Stimulated activated CD4-positive, alpha-beta T cell treated with anti-CD3 and anti-CD28 coated beads, TNF-alpha, amount 100 ng/mL, for 24 hours (primary cell): ENCODE measurements around the gene CCDC32.

Experiments used
- DNase-seq, 3 experiments: peaks; one replicate each; pipeline ENCODE4 v3.0.0-alpha.2; 2020; ENCODE audit warnings: low read depth in 3 of 3

The CCDC32 gene

GRCh38 chr15:40567111-40567510, 2.3 kb upstream of the CCDC32 start:
- no peak for DNase-seq

- no peak for DNase-seq
Observed at GRCh38 chr15:40565333-40566238, 744 bp upstream of the CCDC32 start.

GRCh38 chr15:40563426-40563825, 1.4 kb downstream of the CCDC32 start:
- DNase-seq = no peak

- no peak for DNase-seq
Observed at GRCh38 chr15:40562691-40563090, 2.2 kb downstream of the CCDC32 start.

GRCh38 chr15:40558952-40559742, 5.7 kb downstream of the CCDC32 start:
- DNase-seq = no peak

- DNase-seq = no peak
Observed at GRCh38 chr15:40555876-40556275, 9.0 kb downstream of the CCDC32 start.

- no peak for DNase-seq
Observed at GRCh38 chr15:40554161-40554525, 10.7 kb downstream of the CCDC32 start.

- DNase-seq = no peak
Observed at GRCh38 chr15:40550341-40551037, 14.4 kb downstream of the CCDC32 start.

GRCh38 chr15:40549894-40550293, 14.9 kb downstream of the CCDC32 start:
- DNase-seq = no peak

- no peak for DNase-seq
Observed at GRCh38 chr15:40548610-40549009, 16.2 kb downstream of the CCDC32 start.

- no peak for DNase-seq
Observed at GRCh38 chr15:40545457-40545856, 19.4 kb downstream of the CCDC32 start.

GRCh38 chr15:40543631-40544294, 21.1 kb downstream of the CCDC32 start:
- DNase-seq = no peak

- no peak for DNase-seq
Observed at GRCh38 chr15:40543082-40543481, 21.8 kb downstream of the CCDC32 start.

- no peak for DNase-seq
Observed at GRCh38 chr15:40538976-40539375, 25.9 kb downstream of the CCDC32 start.

GRCh38 chr15:40536501-40536900, 28.3 kb downstream of the CCDC32 start:
- no peak for DNase-seq

- DNase-seq = no peak
Observed at GRCh38 chr15:40534371-40534770, 30.5 kb downstream of the CCDC32 start.

GRCh38 chr15:40533763-40534364, 31.0 kb downstream of the CCDC32 start:
- no peak for DNase-seq

- no peak for DNase-seq
Observed at GRCh38 chr15:40528801-40529200, 36.0 kb downstream of the CCDC32 start.

- no peak for DNase-seq
Observed at GRCh38 chr15:40525855-40526254, 39.0 kb downstream of the CCDC32 start.

GRCh38 chr15:40523611-40524010, 41.2 kb downstream of the CCDC32 start:
- no peak for DNase-seq

- DNase-seq = no peak
Observed at GRCh38 chr15:40516322-40516721, 48.5 kb downstream of the CCDC32 start.
